ENCODE measurements around the gene IL16.

The IL16 gene

GRCh38 chr15:81297147-81297572 is 100.5 kb downstream of the IL16 start:
- no peak for DNase-seq

DNA sequence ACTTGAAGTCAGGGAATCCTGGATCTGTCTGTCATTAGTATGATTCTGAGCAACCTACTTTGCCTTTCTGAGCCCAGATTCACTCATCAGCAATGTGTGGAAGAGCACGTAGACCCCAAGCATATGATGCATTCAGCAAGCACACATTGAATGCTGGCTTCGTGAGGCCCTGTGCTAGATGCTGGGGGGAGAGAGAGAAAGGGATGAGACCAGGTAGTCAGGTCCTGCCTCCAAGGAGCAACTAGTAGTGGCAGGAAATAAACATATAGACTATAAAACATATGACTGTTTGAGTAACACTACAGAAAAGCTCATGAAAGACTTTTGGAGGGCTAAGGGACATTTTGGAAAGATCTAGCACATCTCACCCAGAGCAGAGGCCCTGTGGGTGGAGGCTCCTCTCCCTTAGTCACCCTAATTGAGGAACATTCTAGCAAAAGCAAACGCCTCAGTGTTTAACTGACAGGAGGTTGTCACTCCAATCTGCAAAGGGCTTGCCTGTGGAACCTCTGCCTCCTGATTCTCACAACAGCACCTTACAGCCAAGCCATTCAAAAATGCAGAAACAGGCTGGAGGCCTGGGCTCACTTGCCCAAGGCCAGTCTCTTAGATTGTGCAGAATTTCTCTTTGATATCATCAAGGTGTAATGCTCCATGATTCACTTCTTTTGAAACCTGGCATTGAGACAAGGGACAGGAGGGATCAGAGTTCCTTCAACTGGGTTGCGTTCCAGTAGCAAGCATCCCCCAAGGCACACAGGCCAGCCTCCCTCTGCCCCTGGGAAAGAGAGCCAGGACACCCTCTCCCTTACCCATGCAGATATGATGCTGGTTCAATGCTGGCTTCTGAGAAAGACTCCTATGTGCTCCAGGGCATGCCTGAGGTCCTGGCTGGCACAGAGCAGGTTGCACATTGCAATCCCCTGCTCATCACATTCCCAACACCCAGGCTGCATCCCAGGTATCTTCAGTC is 101.2 kb downstream of the IL16 start:
- DNase-seq, result no peak

GRCh38 chr15:81298611-81299010 is 101.9 kb downstream of the IL16 start:
- DNase-seq, result no peak

DNA sequence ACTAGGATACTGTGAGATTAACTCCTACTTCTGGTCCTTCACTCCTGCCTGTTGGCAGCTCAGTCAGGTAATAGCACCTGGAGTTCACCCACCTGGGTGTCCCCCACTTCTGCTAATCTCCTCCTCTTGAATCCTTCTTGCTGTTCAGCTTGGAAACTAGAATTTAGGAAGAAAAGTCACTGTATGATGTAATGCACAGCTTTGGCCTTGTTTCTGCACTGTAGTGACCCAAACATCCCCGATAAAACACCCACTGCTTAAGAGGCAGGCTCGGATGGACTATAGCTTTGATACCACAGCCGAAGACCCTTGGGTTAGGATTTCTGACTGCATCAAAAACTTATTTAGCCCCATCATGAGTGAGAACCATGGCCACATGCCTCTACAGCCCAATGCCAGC is 102.5 kb downstream of the IL16 start:
- no peak for DNase-seq

GRCh38 chr15:81299630-81300273 is 103.1 kb downstream of the IL16 start:
- DNase-seq, result no peak

DNA sequence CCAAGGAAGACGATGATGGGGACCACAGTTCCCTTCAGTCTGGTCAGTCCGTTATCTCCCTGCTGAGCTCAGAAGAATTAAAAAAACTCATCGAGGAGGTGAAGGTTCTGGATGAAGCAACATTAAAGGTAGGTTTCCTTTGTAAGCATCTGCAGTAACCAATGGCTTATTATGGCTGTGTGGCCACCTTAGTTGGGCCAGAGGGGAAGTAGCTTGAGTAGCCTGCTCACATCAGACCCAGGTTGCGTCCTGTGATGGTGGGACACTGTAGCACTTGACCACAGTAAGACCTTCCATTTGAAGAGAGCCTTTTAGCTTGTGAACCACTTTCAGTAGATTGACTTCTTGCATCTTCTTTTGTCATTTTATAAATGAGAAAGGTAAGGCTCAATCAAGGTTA is 104.7 kb downstream of the IL16 start:
- no peak for DNase-seq

GRCh38 chr15:81301815-81302399 is 105.2 kb downstream of the IL16 start:
- DNase-seq, result no peak

- DNase-seq, result no peak
Measured at GRCh38 chr15:81302701-81303109, 106.0 kb downstream of the IL16 start.

GRCh38 chr15:81303244-81304225 is 106.9 kb downstream of the IL16 start:
- DNase-seq, result no peak

DNA sequence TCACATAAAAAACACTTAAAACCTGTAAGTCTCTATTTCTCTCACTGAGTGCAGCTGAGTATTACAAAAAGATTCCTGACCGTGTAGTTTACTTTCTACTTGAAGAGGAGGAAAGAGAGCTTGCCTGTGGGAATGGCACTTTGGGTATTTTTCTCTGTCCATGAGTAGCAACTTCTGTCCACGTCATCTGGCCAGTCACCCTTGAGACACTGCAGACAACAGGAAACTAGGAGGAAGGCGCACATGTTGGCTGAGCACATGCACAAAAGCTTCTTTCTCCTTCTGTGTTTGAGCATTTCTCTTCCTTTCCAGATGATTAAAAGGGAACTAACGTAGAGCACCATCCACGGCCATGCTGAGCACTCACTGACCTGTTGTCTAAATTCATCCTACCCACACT is 107.5 kb downstream of the IL16 start:
- DNase-seq, result no peak

DNA sequence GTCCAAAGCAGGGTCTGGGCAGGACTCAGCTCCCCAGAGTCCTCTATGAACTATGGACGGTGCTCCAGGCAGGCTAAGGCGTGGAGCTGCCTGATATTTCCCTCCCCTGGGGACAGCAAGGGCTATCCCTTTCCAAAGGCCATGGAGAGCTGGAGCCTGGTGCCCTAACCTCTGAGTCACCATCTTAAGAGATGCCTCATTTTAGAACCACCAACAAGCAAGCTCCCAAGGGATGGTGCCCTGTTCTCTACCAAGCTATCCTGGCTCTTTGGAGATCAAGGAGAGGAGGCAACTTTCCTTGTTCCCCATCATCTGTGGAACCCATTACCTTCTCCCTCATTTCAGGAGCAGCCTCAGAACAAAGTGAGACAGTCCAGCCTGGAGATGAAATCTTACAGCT is 111.6 kb downstream of the IL16 start:
- DNase-seq, result no peak

- DNase-seq, result no peak
Measured at GRCh38 chr15:81309647-81310450, 113.2 kb downstream of the IL16 start.

DNA sequence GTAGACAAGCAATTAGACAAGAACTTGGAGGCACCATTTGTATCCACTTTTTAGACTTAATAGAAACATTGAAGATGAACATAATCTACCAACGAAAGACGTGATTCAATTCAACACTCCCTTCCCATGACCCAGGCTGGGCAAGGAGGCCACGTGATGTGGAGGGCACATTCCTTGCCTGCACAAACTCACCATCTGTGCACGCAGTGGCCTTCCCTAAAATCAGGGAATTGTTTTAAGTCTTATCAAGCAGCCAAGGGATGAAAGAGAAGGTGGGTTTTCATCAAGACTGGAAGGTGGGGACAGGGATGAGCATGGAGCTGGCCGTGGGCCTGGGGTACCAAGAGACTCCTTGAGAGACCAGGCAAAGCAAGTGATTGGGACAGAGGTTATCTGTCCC is 113.8 kb downstream of the IL16 start:
- DNase-seq, result no peak

GRCh38 chr15:81311752-81312464 is 115.2 kb downstream of the IL16 start:
- DNase-seq, result no peak

GRCh38 chr15:81312790-81313543 is 116.3 kb downstream of the IL16 start:
- DNase-seq, result no peak

- no peak for DNase-seq
Measured at GRCh38 chr15:81313686-81314085, 117.0 kb downstream of the IL16 start.

DNA sequence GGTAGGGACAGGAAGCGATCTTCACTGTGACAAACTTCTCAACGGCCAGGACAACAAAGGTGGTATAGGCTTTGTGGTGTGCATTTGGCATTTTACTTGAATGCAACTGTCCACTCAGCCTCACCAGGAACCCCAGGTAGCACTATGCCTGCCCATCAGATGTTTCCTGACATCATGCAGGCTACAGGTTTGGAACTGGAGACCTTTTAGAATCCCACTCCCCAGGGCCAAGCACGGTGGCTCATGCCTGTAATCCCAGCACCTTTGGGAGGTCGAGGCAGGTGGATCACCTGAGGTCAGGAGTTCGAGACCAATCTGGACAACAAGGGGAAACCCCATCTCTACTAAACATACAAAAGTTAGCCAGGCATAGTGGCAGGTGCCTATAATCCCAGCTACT is 117.7 kb downstream of the IL16 start:
- no peak for DNase-seq

DNA sequence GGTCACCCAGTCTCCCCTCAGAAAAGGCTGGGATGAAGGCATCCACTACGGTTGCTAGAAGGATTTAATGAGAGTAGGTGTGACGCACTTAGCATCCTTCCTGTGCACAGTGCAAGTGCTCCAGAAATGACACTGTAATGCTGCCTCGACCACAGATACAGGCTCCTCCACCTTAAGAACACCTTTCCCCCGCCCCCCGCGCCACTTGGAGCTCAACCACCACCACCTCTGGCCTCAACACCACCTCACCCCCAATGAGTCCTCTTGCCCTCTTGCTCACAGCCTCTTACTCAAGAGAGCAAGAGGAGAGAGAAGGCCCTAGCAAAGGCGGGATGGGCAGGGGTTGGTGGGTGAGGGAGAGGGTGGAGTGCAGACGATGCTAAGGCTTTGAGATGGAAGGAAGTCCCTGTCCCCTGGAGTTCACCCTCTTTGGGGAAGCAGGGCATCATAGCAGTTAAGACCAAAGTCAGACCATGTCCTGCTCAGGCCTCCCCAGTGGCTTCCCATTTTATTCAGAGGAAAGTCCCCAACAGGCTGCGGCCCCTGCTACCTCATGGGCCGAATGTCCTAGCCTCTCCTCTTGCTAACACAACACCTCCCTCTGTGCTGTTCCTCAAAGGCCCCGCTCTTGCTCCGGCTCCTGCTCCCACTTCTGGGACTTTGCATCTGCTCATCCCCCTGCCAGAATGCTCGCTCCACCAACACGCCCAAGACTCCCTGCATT is 118.9 kb downstream of the IL16 start:
- DNase-seq, result no peak

GRCh38 chr15:81316267-81316666 is 119.6 kb downstream of the IL16 start:
- DNase-seq, result no peak

DNA sequence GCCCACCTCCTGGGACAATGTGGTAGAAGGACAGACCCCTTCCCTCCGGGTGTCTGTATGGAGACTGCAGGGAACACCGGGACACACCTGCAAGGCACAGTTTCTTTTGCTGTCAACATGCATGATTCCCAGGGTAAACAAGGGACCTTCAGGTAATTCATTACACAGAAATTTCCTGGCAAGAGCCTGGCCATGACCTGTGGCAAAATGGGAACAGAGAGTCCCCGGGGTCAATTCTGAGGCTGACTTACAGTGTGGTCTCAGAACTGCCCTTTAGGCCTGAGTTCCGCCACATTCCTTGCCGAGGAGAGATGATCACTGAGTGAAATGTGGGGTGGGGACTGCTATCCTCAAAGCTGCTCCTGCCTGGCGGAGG is 121.0 kb downstream of the IL16 start:
- DNase-seq, result no peak
